ENCODE measurements around the gene LYPD3.
"Not testable (repeated sequence)": the region's sequence is repeated elsewhere in the genome, so short reads cannot be mapped to it uniquely, and the experiment has no call there.

LYPD3 gene

GRCh38 chr19:43465468-43466120, at the start of gene LYPD3:
LYPD3 (minus strand) TSS chr19:43465608; CDS start chr19:43465571, 37 bp downstream.
- no peak for TF ChIP-seq CTCF (IDR thresholded peaks at IDR 0.05; ENCODE audit: extremely low read depth, missing control alignments)
- DNase-seq (ENCODE audit: low spot score) = no peak

GRCh38 chr19:43512399-43512798, 47.0 kb upstream of the LYPD3 start:
- not testable (repeated sequence) for DNase-seq (ENCODE audit: low spot score)

- TF ChIP-seq CTCF (IDR thresholded peaks at IDR 0.05; ENCODE audit: extremely low read depth, missing control alignments) = no peak
- no peak for DNase-seq (ENCODE audit: low spot score)
Measured at GRCh38 chr19:43511324-43511723, 45.9 kb upstream of the LYPD3 start.

- no peak for TF ChIP-seq CTCF (IDR thresholded peaks at IDR 0.05; ENCODE audit: extremely low read depth, missing control alignments)
- no peak for DNase-seq (ENCODE audit: low spot score)
Measured at GRCh38 chr19:43510713-43511112, 45.3 kb upstream of the LYPD3 start.

- DNase-seq (ENCODE audit: low spot score) = no peak
- no peak for TF ChIP-seq CTCF (IDR thresholded peaks at IDR 0.05; ENCODE audit: extremely low read depth, missing control alignments)
Measured at GRCh38 chr19:43507880-43508279, 42.5 kb upstream of the LYPD3 start.

- TF ChIP-seq CTCF (IDR thresholded peaks at IDR 0.05; ENCODE audit: extremely low read depth, missing control alignments) = no peak
- no peak for DNase-seq (ENCODE audit: low spot score)
Measured at GRCh38 chr19:43506629-43507028, 41.2 kb upstream of the LYPD3 start.

GRCh38 chr19:43505941-43506340, 40.5 kb upstream of the LYPD3 start:
- no peak for DNase-seq (ENCODE audit: low spot score)
- no peak for TF ChIP-seq CTCF (IDR thresholded peaks at IDR 0.05; ENCODE audit: extremely low read depth, missing control alignments)

GRCh38 chr19:43505186-43505456, 39.7 kb upstream of the LYPD3 start:
- no peak for DNase-seq (ENCODE audit: low spot score)
- no peak for TF ChIP-seq CTCF (IDR thresholded peaks at IDR 0.05; ENCODE audit: extremely low read depth, missing control alignments)
